ENCODE results near the gene CWF19L2.

- TF ChIP-seq POLR2A (IDR thresholded peaks at IDR 0.05) (no peak), CTCF (IDR thresholded peaks at IDR 0.05 in 8 of 11, conservative IDR thresholded peaks at IDR 0.05 in 3 of 11) (no peak)
Measured at GRCh38 chr11:107354780-107355179, 102.8 kb downstream of the CWF19L2 start.

Measured in spleen (tissue), 7 donors.